HCT116 (cell line): ENCODE measurements around the gene CNTN5.

Experiments
- EZH2 ChIP-seq: fragments of 200-600 bp; sonication (generic); IDR thresholded peaks from 2 replicates; pipeline ENCODE4 v1.6.1; 2017; ENCODE audit warnings: antibody characterized with exemption, mixed run types
- POLR2A ChIP-seq: IDR thresholded peaks from 2 replicates; pipeline ENCODE4 v1.7.0; 2011; ENCODE audit warnings: borderline replicate concordance; ENCODE audit not compliant: insufficient read depth, insufficient read length; ENCODE audit errors: extremely low read depth
- POLR2AphosphoS5 ChIP-seq: IDR thresholded peaks from 2 replicates; pipeline ENCODE4 v1.6.1; 2011; ENCODE audit warnings: mild to moderate bottlenecking, low read depth, low read length, moderate library complexity
- RAD21 ChIP-seq: IDR thresholded peaks from 2 replicates; pipeline ENCODE4 v1.6.1; 2012; ENCODE audit warnings: low read depth, mild to moderate bottlenecking
- SIN3A ChIP-seq: IDR thresholded peaks from 2 replicates; pipeline ENCODE4 v1.6.1; 2012; ENCODE audit warnings: low read depth
- SP1 ChIP-seq: IDR thresholded peaks from 2 replicates; pipeline ENCODE4 v1.6.1; 2012; ENCODE audit warnings: low read depth
- YY1 ChIP-seq: IDR thresholded peaks from 2 replicates; pipeline ENCODE4 v1.6.1; 2011; ENCODE audit warnings: low read length, low read depth, moderate library complexity, mild to moderate bottlenecking; ENCODE audit not compliant: insufficient replicate concordance; ENCODE audit errors: extremely low read depth
- TF ChIP-seq, protein P1 (sequence below), 3 experiments: fragments of 200-600 bp in 1 of 3; sonication (generic) in 1 of 3; IDR thresholded peaks in 2 of 3; conservative IDR thresholded peaks in 1 of 3; 2 replicates each; pipeline ENCODE4 v1.5.1; 2012 to 2017; ENCODE audit warnings: low read depth in 2 of 3, low read length in 2 of 3, antibody characterized with exemption in 1 of 3, borderline replicate concordance in 1 of 3, control low read depth in 1 of 3, mild to moderate bottlenecking in 1 of 3, mixed read lengths in 1 of 3, mixed run types in 1 of 3, moderate library complexity in 1 of 3; ENCODE audit not compliant: insufficient read depth in 1 of 3
- TF ChIP-seq, protein P2 (sequence below): IDR thresholded peaks from 2 replicates; pipeline ENCODE4 v1.6.1; 2012
- TF ChIP-seq, protein P3 (sequence below): IDR thresholded peaks from 2 replicates; pipeline ENCODE4 v1.6.1; 2012; ENCODE audit warnings: low read depth

DNA sequence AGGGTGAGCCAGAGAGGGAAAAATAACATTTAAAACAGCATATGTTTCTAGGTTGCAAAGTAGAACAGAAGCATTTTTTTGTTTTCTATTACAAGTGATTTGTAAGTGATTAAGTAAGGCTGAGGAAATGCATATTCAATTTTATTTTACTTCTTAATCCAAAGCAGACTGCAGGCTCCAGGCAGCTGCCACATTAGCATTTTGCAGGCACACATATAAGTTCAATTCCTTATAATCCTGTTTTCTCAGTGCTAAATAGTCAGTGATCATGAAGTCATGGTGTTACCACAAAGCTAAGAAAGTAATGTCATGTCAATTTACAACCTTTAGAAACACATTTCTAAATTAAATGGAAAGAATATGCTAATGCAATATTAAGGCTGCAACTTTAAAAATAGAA is 149.8 kb downstream of the CNTN5 start:
- TF ChIP-seq POLR2A, result no peak
- TF ChIP-seq, protein P1, sequence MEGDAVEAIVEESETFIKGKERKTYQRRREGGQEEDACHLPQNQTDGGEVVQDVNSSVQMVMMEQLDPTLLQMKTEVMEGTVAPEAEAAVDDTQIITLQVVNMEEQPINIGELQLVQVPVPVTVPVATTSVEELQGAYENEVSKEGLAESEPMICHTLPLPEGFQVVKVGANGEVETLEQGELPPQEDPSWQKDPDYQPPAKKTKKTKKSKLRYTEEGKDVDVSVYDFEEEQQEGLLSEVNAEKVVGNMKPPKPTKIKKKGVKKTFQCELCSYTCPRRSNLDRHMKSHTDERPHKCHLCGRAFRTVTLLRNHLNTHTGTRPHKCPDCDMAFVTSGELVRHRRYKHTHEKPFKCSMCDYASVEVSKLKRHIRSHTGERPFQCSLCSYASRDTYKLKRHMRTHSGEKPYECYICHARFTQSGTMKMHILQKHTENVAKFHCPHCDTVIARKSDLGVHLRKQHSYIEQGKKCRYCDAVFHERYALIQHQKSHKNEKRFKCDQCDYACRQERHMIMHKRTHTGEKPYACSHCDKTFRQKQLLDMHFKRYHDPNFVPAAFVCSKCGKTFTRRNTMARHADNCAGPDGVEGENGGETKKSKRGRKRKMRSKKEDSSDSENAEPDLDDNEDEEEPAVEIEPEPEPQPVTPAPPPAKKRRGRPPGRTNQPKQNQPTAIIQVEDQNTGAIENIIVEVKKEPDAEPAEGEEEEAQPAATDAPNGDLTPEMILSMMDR (IDR thresholded peaks at IDR 0.05 in 2 of 3, conservative IDR thresholded peaks at IDR 0.05 in 1 of 3; ENCODE audit: borderline replicate concordance in 1 of 3, insufficient read depth in 1 of 3, low read depth in 2 of 3, low read length in 2 of 3), result no peak
- no peak for TF ChIP-seq RAD21
- no peak for TF ChIP-seq SIN3A
- TF ChIP-seq EZH2, result no peak
- no peak for TF ChIP-seq SP1
- TF ChIP-seq POLR2AphosphoS5, result no peak
- TF ChIP-seq, protein P2, sequence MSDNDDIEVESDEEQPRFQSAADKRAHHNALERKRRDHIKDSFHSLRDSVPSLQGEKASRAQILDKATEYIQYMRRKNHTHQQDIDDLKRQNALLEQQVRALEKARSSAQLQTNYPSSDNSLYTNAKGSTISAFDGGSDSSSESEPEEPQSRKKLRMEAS, result no peak
- no peak for TF ChIP-seq YY1
- TF ChIP-seq, protein P3, sequence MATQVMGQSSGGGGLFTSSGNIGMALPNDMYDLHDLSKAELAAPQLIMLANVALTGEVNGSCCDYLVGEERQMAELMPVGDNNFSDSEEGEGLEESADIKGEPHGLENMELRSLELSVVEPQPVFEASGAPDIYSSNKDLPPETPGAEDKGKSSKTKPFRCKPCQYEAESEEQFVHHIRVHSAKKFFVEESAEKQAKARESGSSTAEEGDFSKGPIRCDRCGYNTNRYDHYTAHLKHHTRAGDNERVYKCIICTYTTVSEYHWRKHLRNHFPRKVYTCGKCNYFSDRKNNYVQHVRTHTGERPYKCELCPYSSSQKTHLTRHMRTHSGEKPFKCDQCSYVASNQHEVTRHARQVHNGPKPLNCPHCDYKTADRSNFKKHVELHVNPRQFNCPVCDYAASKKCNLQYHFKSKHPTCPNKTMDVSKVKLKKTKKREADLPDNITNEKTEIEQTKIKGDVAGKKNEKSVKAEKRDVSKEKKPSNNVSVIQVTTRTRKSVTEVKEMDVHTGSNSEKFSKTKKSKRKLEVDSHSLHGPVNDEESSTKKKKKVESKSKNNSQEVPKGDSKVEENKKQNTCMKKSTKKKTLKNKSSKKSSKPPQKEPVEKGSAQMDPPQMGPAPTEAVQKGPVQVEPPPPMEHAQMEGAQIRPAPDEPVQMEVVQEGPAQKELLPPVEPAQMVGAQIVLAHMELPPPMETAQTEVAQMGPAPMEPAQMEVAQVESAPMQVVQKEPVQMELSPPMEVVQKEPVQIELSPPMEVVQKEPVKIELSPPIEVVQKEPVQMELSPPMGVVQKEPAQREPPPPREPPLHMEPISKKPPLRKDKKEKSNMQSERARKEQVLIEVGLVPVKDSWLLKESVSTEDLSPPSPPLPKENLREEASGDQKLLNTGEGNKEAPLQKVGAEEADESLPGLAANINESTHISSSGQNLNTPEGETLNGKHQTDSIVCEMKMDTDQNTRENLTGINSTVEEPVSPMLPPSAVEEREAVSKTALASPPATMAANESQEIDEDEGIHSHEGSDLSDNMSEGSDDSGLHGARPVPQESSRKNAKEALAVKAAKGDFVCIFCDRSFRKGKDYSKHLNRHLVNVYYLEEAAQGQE, result no peak
